Tibial artery (tissue), 4 donors: ENCODE data around the gene STMN3.

ENCODE experiments used
- DNase-seq, 2 donors: peaks; one replicate each; pipeline ENCODE4 v3.0.0-alpha.2; 2019
- H3K27ac ChIP-seq, 2 donors: fragments of 200-600 bp; sonication (generic) in 1 of 2; 1 replicate in 1 of 2; 2 replicates in 1 of 2; pipeline ENCODE4 v1.5.1; 2018 to 2019; ENCODE audit warnings: mild to moderate bottlenecking in 1 of 2
- H3K27me3 ChIP-seq, 2 donors: fragments of 200-600 bp; sonication (generic) in 1 of 2; one replicate each; pipeline versions ENCODE4 v1.5.1 to v1.6.0; 2016 to 2019
- H3K36me3 ChIP-seq, 3 donors: fragments of 200-600 bp; sonication (generic) in 2 of 3; one replicate each; pipeline ENCODE4 v1.5.1; 2016 to 2019; ENCODE audit warnings: mild to moderate bottlenecking in 2 of 3
- H3K4me1 ChIP-seq, 4 donors: fragments of 200-600 bp; sonication (generic) in 2 of 4; 1 replicate in 3 of 4; 2 replicates in 1 of 4; pipeline ENCODE4 v1.5.1; 2016 to 2019
- H3K4me3 ChIP-seq, 2 donors: fragments of 200-600 bp; sonication (generic) in 1 of 2; 1 replicate in 1 of 2; 2 replicates in 1 of 2; pipeline ENCODE4 v1.5.1; 2018 to 2019; ENCODE audit warnings: mild to moderate bottlenecking in 2 of 2
- H3K9me3 ChIP-seq, 3 donors: fragments of 200-600 bp; sonication (generic) in 1 of 3; one replicate each; pipeline ENCODE4 v1.5.1; 2016 to 2019
- CTCF ChIP-seq, 2 experiments: fragments of 200-600 bp in 1 of 2; fragments of 450-650 bp in 1 of 2; IDR thresholded peaks; one replicate each; pipeline ENCODE4 v1.5.1; 2017 to 2019; ENCODE audit warnings: antibody characterized with exemption in 2 of 2, mild to moderate bottlenecking in 1 of 2, moderate library complexity in 1 of 2
- intact Hi-C: fragments of 100-400 bp; cut with DNase I; formaldehyde crosslinking; loops from one replicate; pipeline ENCODE4 v1.15.0; 2023; ENCODE audit warnings: low total_unique reads

STMN3 gene

GRCh38 chr20:63696628-63697356, 43.6 kb upstream of the STMN3 start, which contains the start of gene TNFRSF6B:
TNFRSF6B (plus strand) TSS chr20:63696652; CDS start chr20:63696768, 116 bp downstream.
- intact Hi-C loops: no loop called here
- DNase-seq: peak; percentile 20 to 67
- H3K36me3 ChIP-seq: peaks cover 0 to 46% (median 44%) of the 10 kb centered on the region in 3 donors
- H3K9me3 ChIP-seq: no peaks in the 10 kb centered on the region
- no peak within 1 kb of the TSS for H3K27ac ChIP-seq
- H3K4me3 ChIP-seq: peak within 1 kb of the TSS in 1 of 2 donors; percentile 34
- no peaks in the 10 kb centered on the region for H3K27me3 ChIP-seq
- H3K4me1 ChIP-seq: peaks cover 0 to 43% (median 34%) of the 10 kb centered on the region in 4 donors
- no peak for TF ChIP-seq CTCF (IDR thresholded peaks at IDR 0.05)

DNA sequence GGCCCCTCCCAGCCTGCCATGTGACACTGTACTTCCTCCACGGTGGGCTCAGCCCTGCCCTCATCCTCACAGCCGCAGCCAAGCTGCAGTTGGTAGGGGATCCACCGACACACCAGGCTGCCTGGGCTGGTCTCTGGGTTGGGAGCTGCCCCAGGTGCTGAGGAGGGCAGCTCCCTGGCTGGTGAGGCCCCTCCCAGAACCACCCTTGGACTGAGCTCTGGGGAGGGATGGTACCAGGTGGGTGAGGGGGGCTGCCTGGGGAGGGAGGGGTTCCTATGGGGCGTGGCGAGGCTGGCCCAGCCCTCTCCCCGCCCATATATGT, 43.0 kb upstream of the STMN3 start:
- Histone ChIP-seq H3K27me3 (no peaks in the 10 kb centered on the region), H3K4me3 (peak overlapping the region in 1 of 2 donors; percentile 34), H3K4me1 (peaks cover 0 to 43% (median 34%) of the 10 kb centered on the region in 4 donors), H3K36me3 (peaks cover 0 to 46% (median 39%) of the 10 kb centered on the region in 3 donors), H3K9me3 (no peaks in the 10 kb centered on the region), H3K27ac (no peak overlapping the region)
- DNase-seq: no peak
- intact Hi-C loops: no loop called here
- TF ChIP-seq CTCF (IDR thresholded peaks at IDR 0.05): no peak

GRCh38 chr20:63695424-63696305, 42.4 kb upstream of the STMN3 start:
- H3K4me1 ChIP-seq: peaks cover 0 to 43% (median 34%) of the 10 kb centered on the region in 4 donors
- peaks cover 0 to 46% (median 33%) of the 10 kb centered on the region in 3 donors for H3K36me3 ChIP-seq
- H3K4me3 ChIP-seq: no peak overlapping the region
- TF ChIP-seq CTCF (IDR thresholded peaks at IDR 0.05): no peak
- DNase-seq: peak in 1 of 2 donors; percentile 66
- no peak overlapping the region for H3K27ac ChIP-seq
- H3K27me3 ChIP-seq: no peaks in the 10 kb centered on the region
- H3K9me3 ChIP-seq: no peaks in the 10 kb centered on the region
- intact Hi-C loops: no loop called here

GRCh38 chr20:63694584-63695423, 41.6 kb upstream of the STMN3 start:
- no peaks in the 10 kb centered on the region for H3K9me3 ChIP-seq
- no peak overlapping the region for H3K4me3 ChIP-seq
- intact Hi-C loops: no loop called here
- peaks cover 0 to 43% (median 32%) of the 10 kb centered on the region in 4 donors for H3K4me1 ChIP-seq
- no peaks in the 10 kb centered on the region for H3K27me3 ChIP-seq
- no peak overlapping the region for H3K27ac ChIP-seq
- DNase-seq: peak in 1 of 2 donors; percentile 61
- TF ChIP-seq CTCF (IDR thresholded peaks at IDR 0.05): no peak
- peaks cover 0 to 40% (median 31%) of the 10 kb centered on the region in 3 donors for H3K36me3 ChIP-seq
